GM18861 (cell line): ENCODE data around the gene FOXN3.
"Not testable (repeated sequence)": the region's sequence is repeated elsewhere in the genome, so short reads cannot be mapped to it uniquely, and the experiment has no call there.

Source experiments
- ATAC-seq: cut with Tn5 transposase; IDR thresholded peaks from one replicate; pipeline ENCODE4 v1.9.1; 2021; ENCODE audit not compliant: unreplicated experiment

FOXN3 gene

GRCh38 chr14:89255852-89256251 is 161.2 kb downstream of the FOXN3 start:
- no peak for ATAC-seq

DNA sequence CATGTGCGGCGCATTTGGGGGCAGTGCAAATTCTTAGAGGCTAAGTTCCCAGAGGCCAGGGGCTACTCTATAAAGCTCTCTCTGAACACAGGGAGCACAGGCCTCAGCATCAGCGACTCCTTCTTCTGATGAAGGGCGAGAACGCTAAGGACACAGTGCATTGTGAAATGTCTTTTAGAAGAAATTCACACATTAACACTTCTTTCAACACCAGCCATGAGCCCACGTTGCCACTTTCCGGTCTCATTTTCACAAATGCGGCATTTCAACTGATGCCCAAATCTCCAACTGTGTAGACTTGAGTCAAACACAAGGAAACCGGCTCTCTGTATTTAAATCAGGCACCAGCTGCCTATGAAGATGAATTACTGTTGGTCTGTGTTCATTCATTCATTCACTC is 162.0 kb downstream of the FOXN3 start:
- no peak for ATAC-seq

DNA sequence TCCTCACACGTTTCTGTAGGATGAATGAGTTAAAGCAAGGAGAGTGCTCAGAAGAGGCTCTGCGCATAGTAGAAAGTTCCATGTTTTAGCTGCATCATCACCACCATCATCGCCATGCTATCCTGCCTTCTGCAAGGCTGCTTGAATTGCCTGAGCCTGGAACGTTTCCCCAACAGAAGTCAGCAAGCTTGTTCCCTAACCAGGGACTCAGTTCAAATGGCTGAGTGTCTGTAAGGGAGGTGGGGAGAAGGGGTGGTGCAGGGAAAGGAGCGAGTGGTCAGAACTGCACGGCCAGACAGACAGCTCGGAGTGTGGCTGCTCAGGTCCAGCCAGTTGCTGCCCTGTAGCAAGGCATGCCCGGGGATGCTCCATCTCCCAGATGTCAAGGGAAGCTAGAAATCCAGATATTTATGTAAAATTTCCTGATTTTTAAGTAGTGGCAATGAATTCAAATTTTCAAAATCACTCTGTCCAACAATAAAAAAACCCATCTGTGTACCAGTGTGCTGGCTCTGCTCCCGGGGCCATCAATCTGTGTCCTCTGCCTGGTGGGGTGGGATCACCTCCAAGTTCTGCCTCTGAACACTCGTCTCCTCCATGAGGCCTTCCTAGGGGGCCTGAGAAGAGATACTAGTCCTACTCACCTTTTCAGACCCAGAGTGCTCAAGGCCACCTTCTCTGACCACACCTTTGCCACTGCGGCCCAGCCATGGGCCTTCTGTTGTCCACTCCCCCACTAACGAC is 162.7 kb downstream of the FOXN3 start:
- ATAC-seq = no peak

DNA sequence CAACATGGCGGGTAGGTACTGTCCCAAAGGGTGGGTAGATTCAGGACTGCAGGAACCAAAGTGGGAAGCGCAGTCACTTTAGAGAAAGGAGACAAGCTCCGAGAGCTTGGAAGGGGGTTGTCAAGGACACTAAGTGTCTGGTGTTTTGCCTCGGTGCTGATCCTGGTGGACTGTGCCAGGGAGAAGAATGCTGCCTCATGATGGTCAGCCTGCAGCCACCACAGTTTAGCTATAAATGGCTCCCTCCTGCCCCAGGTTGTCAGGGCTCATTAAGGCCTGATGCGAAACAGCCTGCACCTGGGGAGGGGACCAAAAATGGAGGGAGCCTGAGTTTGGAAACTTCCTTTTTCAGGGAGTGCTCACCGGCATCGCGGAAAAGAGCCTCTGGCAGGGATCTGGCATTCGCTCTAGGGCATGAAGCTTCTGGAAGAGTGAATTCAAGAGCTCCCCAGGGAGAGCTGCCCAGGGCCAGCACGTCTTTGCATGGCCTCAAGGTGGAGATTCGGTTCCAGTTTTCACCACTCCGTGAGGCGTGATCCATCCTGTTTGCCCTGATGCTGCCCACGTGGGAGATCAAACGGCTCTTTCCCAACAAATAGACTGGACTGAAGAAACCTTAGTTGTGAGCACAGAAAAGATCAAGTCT is 164.0 kb downstream of the FOXN3 start:
- ATAC-seq = no peak

DNA sequence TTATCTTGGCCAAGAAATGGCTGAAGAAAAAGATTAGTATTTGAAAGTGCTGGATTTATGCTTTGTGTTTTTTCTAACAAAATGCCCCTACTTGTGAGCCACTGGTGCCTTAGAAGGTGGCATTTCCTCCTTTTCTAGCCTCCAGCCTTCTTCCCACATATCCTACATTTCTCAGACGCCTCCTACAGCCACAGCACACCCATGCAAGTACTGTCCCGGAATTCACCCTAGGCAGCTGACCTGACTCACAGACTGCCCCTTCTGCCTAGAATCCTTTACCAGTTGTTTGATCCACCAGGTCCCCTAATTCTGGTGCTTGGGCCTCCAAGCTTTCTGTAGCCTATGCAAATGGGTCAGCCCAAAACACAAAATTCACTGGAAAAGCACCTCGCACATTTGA is 166.0 kb downstream of the FOXN3 start:
- ATAC-seq = no peak

- ATAC-seq = not testable (repeated sequence)
Measured at GRCh38 chr14:89250655-89250975, 166.4 kb downstream of the FOXN3 start.

DNA sequence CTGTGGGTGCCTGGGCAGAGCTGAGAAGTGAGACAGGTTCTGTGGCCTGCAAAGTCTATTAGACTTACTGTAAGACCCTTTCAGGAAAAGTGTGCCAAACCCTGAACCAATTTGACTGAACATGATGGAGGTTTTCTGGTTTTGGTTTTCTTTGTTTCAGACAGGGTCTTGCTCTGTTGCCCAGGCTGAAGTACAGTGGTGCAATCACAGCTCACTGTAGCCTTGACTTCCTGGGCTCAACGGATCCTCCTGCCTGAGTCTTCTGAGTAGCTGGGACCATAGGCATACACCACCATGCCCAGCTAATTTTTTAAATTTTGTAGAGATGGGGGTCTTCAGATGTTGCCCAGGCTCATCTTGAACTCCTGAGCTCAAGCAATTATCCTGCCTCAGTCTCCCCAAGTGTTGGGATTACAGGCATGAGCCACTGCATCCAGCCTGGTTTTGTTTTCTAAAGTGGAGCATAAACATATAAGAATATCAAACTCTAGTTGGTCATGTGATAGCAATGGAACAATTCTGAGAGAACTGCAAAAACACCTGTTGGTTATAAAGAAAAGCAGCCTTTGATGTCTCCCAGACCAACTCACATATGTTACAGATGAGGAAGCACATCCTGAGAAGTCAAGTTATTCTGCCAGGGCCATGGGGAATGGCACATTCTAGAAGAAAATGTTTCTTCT is 166.9 kb downstream of the FOXN3 start:
- no peak for ATAC-seq

- ATAC-seq = no peak
Measured at GRCh38 chr14:89249065-89249695, 167.9 kb downstream of the FOXN3 start.

- no peak for ATAC-seq
Measured at GRCh38 chr14:89248411-89249064, 168.5 kb downstream of the FOXN3 start.

GRCh38 chr14:89247457-89248122 is 169.4 kb downstream of the FOXN3 start:
- no peak for ATAC-seq

DNA sequence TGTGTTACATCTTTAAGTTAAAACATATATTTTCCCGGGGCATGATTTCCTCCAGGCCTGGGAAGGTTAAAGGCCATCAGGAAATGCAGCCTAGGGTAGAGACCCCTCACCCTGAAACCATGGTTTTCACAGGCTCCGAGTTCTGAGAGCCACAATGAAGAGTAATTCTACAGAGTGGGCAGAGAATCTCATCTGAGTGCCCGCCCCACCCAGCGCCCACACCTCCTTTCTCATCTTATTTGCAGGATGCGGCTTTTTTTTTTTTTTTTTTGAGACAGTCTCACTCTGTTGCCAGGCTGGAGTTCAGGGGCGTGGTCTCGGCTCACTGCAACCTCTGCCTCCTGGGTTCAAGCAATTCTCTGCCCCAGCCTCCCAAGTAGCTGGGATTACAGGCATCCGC is 170.7 kb downstream of the FOXN3 start:
- no peak for ATAC-seq

DNA sequence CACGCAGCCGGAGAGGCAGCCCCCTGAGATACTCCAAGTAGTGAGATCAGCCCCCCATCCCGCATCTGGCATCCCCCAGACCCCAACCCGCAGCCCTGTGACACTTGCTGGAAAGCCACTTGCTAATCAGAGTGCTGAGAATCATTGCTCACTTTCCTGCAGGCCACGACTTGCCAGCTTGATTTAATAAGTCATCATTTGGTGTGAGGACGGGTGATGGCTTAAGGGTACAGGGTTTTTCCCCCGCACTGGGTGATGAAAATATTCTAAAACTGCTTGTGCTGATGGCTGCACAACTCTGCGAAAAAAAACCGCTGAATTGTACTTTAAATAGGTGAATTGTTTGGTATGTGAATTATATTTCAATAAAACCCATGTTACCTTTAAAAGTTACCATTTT is 171.2 kb downstream of the FOXN3 start:
- no peak for ATAC-seq

- no peak for ATAC-seq
Measured at GRCh38 chr14:89244720-89245119, 172.3 kb downstream of the FOXN3 start.

- ATAC-seq = no peak
Measured at GRCh38 chr14:89243741-89244140, 173.3 kb downstream of the FOXN3 start.

GRCh38 chr14:89243286-89243685 is 173.7 kb downstream of the FOXN3 start:
- no peak for ATAC-seq

GRCh38 chr14:89242652-89243279 is 174.3 kb downstream of the FOXN3 start:
- no peak for ATAC-seq

- no peak for ATAC-seq
Measured at GRCh38 chr14:89241934-89242651, 174.9 kb downstream of the FOXN3 start.

DNA sequence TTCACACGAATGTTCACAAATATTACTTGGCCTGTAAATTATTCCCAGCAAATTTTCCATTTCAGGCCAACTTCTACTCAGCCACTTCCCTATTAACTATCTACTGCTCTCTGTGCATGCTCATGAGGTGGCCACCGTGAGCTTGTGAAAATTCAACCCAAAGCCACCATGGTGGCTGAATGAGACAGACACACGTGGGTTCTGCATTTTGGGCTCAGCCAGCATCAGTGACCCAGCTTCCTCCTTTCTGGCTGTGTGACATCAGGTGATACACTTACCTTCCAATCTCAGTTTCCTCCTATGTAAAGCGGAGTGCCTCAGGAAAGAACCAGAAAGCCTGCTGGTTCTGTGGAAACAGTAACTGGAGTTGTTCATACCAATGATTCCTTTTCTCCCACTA is 175.8 kb downstream of the FOXN3 start:
- no peak for ATAC-seq

GRCh38 chr14:89240414-89240813 is 176.6 kb downstream of the FOXN3 start:
- ATAC-seq = no peak

- no peak for ATAC-seq
Measured at GRCh38 chr14:89239023-89239422, 178.0 kb downstream of the FOXN3 start.
